ENCODE results near the gene TMEM167A. TPM values are rescaled to one million over a fixed set of nuclear protein-coding genes. Genes with fewer than 3 reads are reported as not detected.

The TMEM167A gene
- total and polyA plus RNA-seq, 2 of the 8 experiments (the other 6 are each of a cell fraction or from before 2014, with no cell fraction given): 50.6 to 178 TPM

DNA sequence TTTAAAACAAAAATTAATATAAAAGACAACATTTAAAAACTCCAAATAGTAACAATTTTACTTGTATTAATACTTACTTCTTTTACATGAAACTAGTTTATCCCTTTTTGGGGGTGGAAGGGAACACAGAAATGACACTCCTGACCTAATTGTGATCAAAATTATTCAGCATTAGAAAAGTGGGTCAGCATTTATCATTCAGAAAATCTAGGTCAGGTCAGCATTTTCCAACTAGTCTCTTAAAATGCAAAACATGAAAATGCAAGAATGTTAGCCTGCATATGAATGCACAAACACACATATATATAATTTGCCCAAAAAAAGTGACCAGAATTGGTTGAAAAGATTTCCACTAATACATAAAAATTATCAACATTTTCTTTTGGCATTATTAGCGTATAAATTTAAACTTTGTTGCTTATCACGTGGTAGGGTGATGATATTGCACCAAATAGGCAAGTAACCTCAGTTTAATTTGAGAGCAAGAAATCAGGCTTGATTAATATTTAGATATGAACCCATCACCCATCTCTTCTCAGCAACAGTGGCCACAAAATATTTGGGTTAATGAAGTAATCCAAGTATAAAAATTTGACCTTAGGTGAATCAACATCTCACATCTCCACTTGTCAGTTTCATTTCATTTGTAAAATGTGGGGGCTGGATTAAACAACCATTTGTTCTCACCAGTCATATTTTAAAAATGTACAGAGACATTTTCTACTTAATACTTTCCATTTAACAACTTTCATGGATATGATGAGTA lies 5.7 kb downstream of the TMEM167A start (continued):
- TF ChIP-seq NANOG (IDR thresholded peaks at IDR 0.05; ENCODE audit: insufficient read depth, low read depth, low read length, poor library complexity, severe bottlenecking): no peak
- no peak for TF ChIP-seq SP1 (IDR thresholded peaks at IDR 0.05; ENCODE audit: low read depth, low read length)
- TF ChIP-seq CBX5 (IDR thresholded peaks at IDR 0.05; ENCODE audit: low read depth, low read length): no peak
- no peak for TF ChIP-seq SRF (IDR thresholded peaks at IDR 0.05; ENCODE audit: low read depth, low read length)

All from H1 (cell line).